Measurements from ENCODE around the gene CCDC110. TPM values are rescaled to one million over a fixed set of nuclear protein-coding genes. Genes with fewer than 3 reads are reported as not detected.

Gene CCDC110
- total RNA-seq, 2 donors from 2014 or later, result 2.0 to 2.1 TPM

Other genes with a start within 250 kb of the CCDC110 start
- under 1 TPM; 0.40 to 0.70 TPM for gene LRP2BP, start 75.8 kb downstream of the CCDC110 start, total RNA-seq
- gene ANKRD37, start 74.9 kb downstream of the CCDC110 start, total RNA-seq, result 1 to 10 TPM; 5.0 to 9.1 TPM
- 10 to 100 TPM; 20.5 to 26.1 TPM for gene UFSP2, start 45.8 kb downstream of the CCDC110 start, total RNA-seq
- 10 to 100 TPM in 1 of 2 donors, 1 to 10 TPM in 1; 4.3 to 30.8 TPM for gene PDLIM3, start 63.8 kb upstream of the CCDC110 start, total RNA-seq

Measured in left colon (tissue), 2 donors.